GM21360 (cell line): Measurements from ENCODE around the gene MAP2.

Source experiments
- ATAC-seq: cut with Tn5 transposase; IDR thresholded peaks from one replicate; pipeline ENCODE4 v1.9.1; 2021; ENCODE audit warnings: mild to moderate bottlenecking, moderate library complexity; ENCODE audit not compliant: unreplicated experiment

Gene MAP2

GRCh38 chr2:209423562-209424198, at the start of gene MAP2:
TSS of gene MAP2 (plus strand) at chr2:209424047. CDS start at chr2:209653171, 229,124 bp downstream.
- peak; percentile 97 for ATAC-seq

GRCh38 chr2:209376686-209377085, 47.2 kb upstream of the MAP2 start:
- no peak for ATAC-seq

GRCh38 chr2:209380293-209380692, 43.6 kb upstream of the MAP2 start:
- ATAC-seq: peak; percentile 99

- ATAC-seq: no peak
Measured at GRCh38 chr2:209381091-209381490, 42.8 kb upstream of the MAP2 start.

GRCh38 chr2:209382775-209383174, 41.1 kb upstream of the MAP2 start:
- ATAC-seq: no peak

GRCh38 chr2:209383212-209383611, 40.6 kb upstream of the MAP2 start:
- no peak for ATAC-seq

- ATAC-seq: no peak
Measured at GRCh38 chr2:209387389-209387788, 36.5 kb upstream of the MAP2 start.

- ATAC-seq: no peak
Measured at GRCh38 chr2:209388446-209389037, 35.3 kb upstream of the MAP2 start.

- ATAC-seq: no peak
Measured at GRCh38 chr2:209389171-209389618, 34.7 kb upstream of the MAP2 start.

- ATAC-seq: no peak
Measured at GRCh38 chr2:209390839-209391238, 33.0 kb upstream of the MAP2 start.

GRCh38 chr2:209391776-209392401, 32.0 kb upstream of the MAP2 start:
- ATAC-seq: no peak

GRCh38 chr2:209395229-209395628, 28.6 kb upstream of the MAP2 start:
- ATAC-seq: no peak

GRCh38 chr2:209395652-209396051, 28.2 kb upstream of the MAP2 start:
- ATAC-seq: no peak

GRCh38 chr2:209398463-209398862, 25.4 kb upstream of the MAP2 start:
- ATAC-seq: no peak

- ATAC-seq: no peak
Measured at GRCh38 chr2:209401788-209402187, 22.1 kb upstream of the MAP2 start.

- no peak for ATAC-seq
Measured at GRCh38 chr2:209411296-209411695, 12.6 kb upstream of the MAP2 start.

- no peak for ATAC-seq
Measured at GRCh38 chr2:209411718-209412117, 12.1 kb upstream of the MAP2 start.

- ATAC-seq: no peak
Measured at GRCh38 chr2:209413311-209414014, 10.4 kb upstream of the MAP2 start.

GRCh38 chr2:209416913-209417312, 6.9 kb upstream of the MAP2 start:
- no peak for ATAC-seq

- ATAC-seq: no peak
Measured at GRCh38 chr2:209422191-209422754, 1.6 kb upstream of the MAP2 start.

GRCh38 chr2:209424199-209424701, 403 bp downstream of the MAP2 start:
- peak; percentile 3 for ATAC-seq
